Right lobe of liver (tissue), 4 donors: ENCODE measurements around the gene ZNF438.

Experiments used
- POLR2A ChIP-seq: fragments of 450-650 bp; IDR thresholded peaks from one replicate; pipeline ENCODE4 v1.6.1; 2017; ENCODE audit warnings: antibody characterized with exemption, mild to moderate bottlenecking
- TF ChIP-seq, protein P1 (sequence below), 4 donors: fragments of 200-600 bp in 3 of 4; fragments of 450-650 bp in 1 of 4; IDR thresholded peaks; one replicate each; pipeline versions ENCODE4 v1.5.1 to v1.8.0; 2016 to 2022; ENCODE audit warnings: antibody characterized with exemption in 4 of 4, mild to moderate bottlenecking in 2 of 4
- donor health status: DM: no; HTN: no; CAD: no.
- donor health status: DM: no; HTN: no; CAD: no.
- donor health status: DM: no; HTN: yes; CAD: no.

DNA sequence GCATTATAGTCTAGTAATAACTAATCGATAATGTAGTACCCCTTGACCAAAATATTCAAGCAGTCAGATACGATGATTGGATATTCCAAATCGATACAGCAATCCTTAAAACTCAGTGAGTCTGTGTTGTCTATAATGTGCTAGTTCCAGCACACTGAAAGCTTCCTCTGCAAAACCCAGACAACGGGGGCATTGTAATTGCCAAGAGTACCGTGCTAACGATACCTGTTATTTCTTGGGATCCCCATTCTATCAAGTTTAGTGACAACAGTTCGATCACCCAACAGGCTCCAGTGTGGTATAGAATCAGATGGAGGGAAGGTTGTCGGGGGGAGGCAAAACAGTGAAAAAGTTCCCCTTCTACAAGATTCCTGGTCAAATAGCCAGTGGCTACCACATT is 865 bp downstream of the ZNF438 start:
- TF ChIP-seq, protein P1, sequence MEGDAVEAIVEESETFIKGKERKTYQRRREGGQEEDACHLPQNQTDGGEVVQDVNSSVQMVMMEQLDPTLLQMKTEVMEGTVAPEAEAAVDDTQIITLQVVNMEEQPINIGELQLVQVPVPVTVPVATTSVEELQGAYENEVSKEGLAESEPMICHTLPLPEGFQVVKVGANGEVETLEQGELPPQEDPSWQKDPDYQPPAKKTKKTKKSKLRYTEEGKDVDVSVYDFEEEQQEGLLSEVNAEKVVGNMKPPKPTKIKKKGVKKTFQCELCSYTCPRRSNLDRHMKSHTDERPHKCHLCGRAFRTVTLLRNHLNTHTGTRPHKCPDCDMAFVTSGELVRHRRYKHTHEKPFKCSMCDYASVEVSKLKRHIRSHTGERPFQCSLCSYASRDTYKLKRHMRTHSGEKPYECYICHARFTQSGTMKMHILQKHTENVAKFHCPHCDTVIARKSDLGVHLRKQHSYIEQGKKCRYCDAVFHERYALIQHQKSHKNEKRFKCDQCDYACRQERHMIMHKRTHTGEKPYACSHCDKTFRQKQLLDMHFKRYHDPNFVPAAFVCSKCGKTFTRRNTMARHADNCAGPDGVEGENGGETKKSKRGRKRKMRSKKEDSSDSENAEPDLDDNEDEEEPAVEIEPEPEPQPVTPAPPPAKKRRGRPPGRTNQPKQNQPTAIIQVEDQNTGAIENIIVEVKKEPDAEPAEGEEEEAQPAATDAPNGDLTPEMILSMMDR (IDR thresholded peaks at IDR 0.05) = no peak
- no peak for TF ChIP-seq POLR2A
